Left lung (tissue), 10 donors: ENCODE measurements around the gene PRPF31. TPM values are rescaled to one million over a fixed set of nuclear protein-coding genes. Genes with fewer than 3 reads are reported as not detected.

Source experiments
- ATAC-seq: fragments of 200-7000 bp; cut with Tn5 transposase; one replicate; pipeline ENCODE4 v1.9.1; 2020; ENCODE audit warnings: moderate library complexity
- DNase-seq, 4 donors: peaks; one replicate each; pipeline ENCODE4 v3.0.0-alpha.2; 2013 to 2020
- H3K27ac ChIP-seq, 2 donors: fragments of 200-600 bp; sonication (generic) in 1 of 2; one replicate each; pipeline versions ENCODE4 v1.5.0 to v1.8.0; 2020 to 2021
- H3K27me3 ChIP-seq, 2 donors: fragments of 200-600 bp; sonication (generic) in 1 of 2; one replicate each; pipeline versions ENCODE4 v1.5.0 to v1.8.0; 2020 to 2021
- H3K36me3 ChIP-seq, 2 donors: fragments of 200-600 bp; sonication (generic) in 1 of 2; one replicate each; pipeline versions ENCODE4 v1.5.0 to v1.8.0; 2020 to 2021
- H3K4me1 ChIP-seq, 2 donors: fragments of 200-600 bp; one replicate each; pipeline ENCODE4 v1.8.0; 2021
- H3K4me3 ChIP-seq, 2 donors: fragments of 200-600 bp; sonication (generic) in 1 of 2; one replicate each; pipeline versions ENCODE4 v1.5.0 to v1.8.0; 2020 to 2021; ENCODE audit warnings: mild to moderate bottlenecking in 1 of 2
- H3K9me3 ChIP-seq, 2 donors: fragments of 200-600 bp; sonication (generic) in 1 of 2; one replicate each; pipeline versions ENCODE4 v1.5.0 to v1.8.0; 2020 to 2021
- CTCF ChIP-seq, 2 donors: fragments of 200-600 bp; sonication (generic) in 1 of 2; IDR thresholded peaks; one replicate each; pipeline versions ENCODE4 v1.5.0 to v1.8.0; 2021; ENCODE audit warnings: antibody characterized with exemption in 2 of 2
- intact Hi-C, 2 donors: fragments of 100-400 bp; cut with DNase I; formaldehyde crosslinking; loops; one replicate each; pipeline versions ENCODE4 v1.11.2 to v1.14.2; 2022
- polyA plus RNA-seq, 6 donors: library from polyadenylated mRNA; unstranded; fragments of 120-200 nt; gene quantifications; one replicate each; pipeline ENCODE4 v1.2.1, GENCODE V29; 2013; ENCODE audit not compliant: insufficient read length in 6 of 6
- total RNA-seq, 2 donors: library from RNA; stranded (reverse); fragmentation: NEBNext Ultra II Directional; extraction: Animal tissue kit (Norgen Biotek cat#: 25700); gene quantifications; one replicate each; pipeline ENCODE4 v1.2.1, GENCODE V29; 2021
- donor health status: DM: no; HTN: yes; CAD: no.
- donor health status: DM: no; HTN: no; CAD: no.

PRPF31 gene
- total and polyA plus RNA-seq, 8 donors: 46.8 to 65.3 (median 61.8) TPM

- no peak for ATAC-seq
- Histone ChIP-seq H3K36me3 (peaks cover under 1 to 94% of the 10 kb centered on the region in 2 donors), H3K4me3 (no peak overlapping the region)
These were observed 38.3 kb downstream of the PRPF31 start for GRCh38 chr19:54153731-54154326.

GRCh38 chr19:54154603-54155345 is 39.2 kb downstream of the PRPF31 start:
- H3K9me3 ChIP-seq: no peaks in the 10 kb centered on the region
- H3K4me3 ChIP-seq: no peak overlapping the region
- no peak for TF ChIP-seq CTCF (IDR thresholded peaks at IDR 0.05)
- no peaks in the 10 kb centered on the region for H3K27me3 ChIP-seq
- H3K27ac ChIP-seq: no peak overlapping the region
- intact Hi-C loops: no loop called here
- ATAC-seq (no peak), DNase-seq (no peak)
- peaks cover 0 to 85% of the 10 kb centered on the region in 2 donors for H3K36me3 ChIP-seq
- H3K4me1 ChIP-seq: peaks cover 13 to 19% of the 10 kb centered on the region in 2 donors

More at GRCh38 chr19:54153731-54154326, 38.3 kb downstream of the PRPF31 start:
- peak overlapping the region in 1 of 2 donors; percentile 18 for H3K27ac ChIP-seq
- intact Hi-C loops: no loop called here
- no peak for DNase-seq
- TF ChIP-seq CTCF (IDR thresholded peaks at IDR 0.05): no peak
- peaks cover 10 to 15% of the 10 kb centered on the region in 2 donors for H3K4me1 ChIP-seq
- no peaks in the 10 kb centered on the region for H3K27me3 ChIP-seq
- no peaks in the 10 kb centered on the region for H3K9me3 ChIP-seq

GRCh38 chr19:54155694-54156093 is 40.1 kb downstream of the PRPF31 start:
- intact Hi-C loops: no loop called here
- ATAC-seq (no peak), DNase-seq (no peak)
- Histone ChIP-seq H3K4me3 (no peak overlapping the region), H3K9me3 (no peaks in the 10 kb centered on the region), H3K27me3 (no peaks in the 10 kb centered on the region), H3K27ac (no peak overlapping the region), H3K36me3 (peaks cover 0 to 76% of the 10 kb centered on the region in 2 donors), H3K4me1 (peaks cover 16 to 26% of the 10 kb centered on the region in 2 donors)
- no peak for TF ChIP-seq CTCF (IDR thresholded peaks at IDR 0.05)

- Histone ChIP-seq H3K4me3 (no peak overlapping the region), H3K36me3 (peaks cover 0 to 68% of the 10 kb centered on the region in 2 donors), H3K27me3 (no peaks in the 10 kb centered on the region), H3K4me1 (peaks cover 20 to 34% of the 10 kb centered on the region in 2 donors), H3K9me3 (no peaks in the 10 kb centered on the region), H3K27ac (no peak overlapping the region)
- intact Hi-C loops: no loop called here
- TF ChIP-seq CTCF (IDR thresholded peaks at IDR 0.05): no peak
- no peak for DNase-seq
- ATAC-seq: no peak
These were observed 40.9 kb downstream of the PRPF31 start for GRCh38 chr19:54156490-54156889.

- TF ChIP-seq CTCF (IDR thresholded peaks at IDR 0.05): no peak
These were observed 41.4 kb downstream of the PRPF31 start for GRCh38 chr19:54156953-54157352.

More at GRCh38 chr19:54156953-54157352, 41.4 kb downstream of the PRPF31 start:
- Histone ChIP-seq H3K4me1 (peaks cover 20 to 39% of the 10 kb centered on the region in 2 donors), H3K27ac (no peak overlapping the region), H3K9me3 (no peaks in the 10 kb centered on the region), H3K36me3 (peaks cover 0 to 63% of the 10 kb centered on the region in 2 donors), H3K4me3 (no peak overlapping the region), H3K27me3 (no peaks in the 10 kb centered on the region)
- ATAC-seq (no peak), DNase-seq (no peak)
- intact Hi-C loops: no loop called here
